22Rv1 (cell line): ENCODE measurements around the gene RFX3.

ENCODE experiments used
- H3K27ac ChIP-seq: fragments of 450-650 bp; 2 replicates; pipeline ENCODE4 v1.5.1; 2017
- ZFX ChIP-seq: fragments of 450-650 bp; IDR thresholded peaks from 2 replicates; pipeline ENCODE4 v1.6.1; 2017; ENCODE audit warnings: antibody characterized with exemption, borderline replicate concordance
- TF ChIP-seq, protein P1 (sequence below): fragments of 450-650 bp; IDR thresholded peaks from 2 replicates; pipeline ENCODE4 v1.5.1; 2017; ENCODE audit warnings: mild to moderate bottlenecking

Gene RFX3

GRCh38 chr9:3541206-3541605 is 15.4 kb upstream of the RFX3 start:
- TF ChIP-seq, protein P1, sequence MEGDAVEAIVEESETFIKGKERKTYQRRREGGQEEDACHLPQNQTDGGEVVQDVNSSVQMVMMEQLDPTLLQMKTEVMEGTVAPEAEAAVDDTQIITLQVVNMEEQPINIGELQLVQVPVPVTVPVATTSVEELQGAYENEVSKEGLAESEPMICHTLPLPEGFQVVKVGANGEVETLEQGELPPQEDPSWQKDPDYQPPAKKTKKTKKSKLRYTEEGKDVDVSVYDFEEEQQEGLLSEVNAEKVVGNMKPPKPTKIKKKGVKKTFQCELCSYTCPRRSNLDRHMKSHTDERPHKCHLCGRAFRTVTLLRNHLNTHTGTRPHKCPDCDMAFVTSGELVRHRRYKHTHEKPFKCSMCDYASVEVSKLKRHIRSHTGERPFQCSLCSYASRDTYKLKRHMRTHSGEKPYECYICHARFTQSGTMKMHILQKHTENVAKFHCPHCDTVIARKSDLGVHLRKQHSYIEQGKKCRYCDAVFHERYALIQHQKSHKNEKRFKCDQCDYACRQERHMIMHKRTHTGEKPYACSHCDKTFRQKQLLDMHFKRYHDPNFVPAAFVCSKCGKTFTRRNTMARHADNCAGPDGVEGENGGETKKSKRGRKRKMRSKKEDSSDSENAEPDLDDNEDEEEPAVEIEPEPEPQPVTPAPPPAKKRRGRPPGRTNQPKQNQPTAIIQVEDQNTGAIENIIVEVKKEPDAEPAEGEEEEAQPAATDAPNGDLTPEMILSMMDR, result no peak
- TF ChIP-seq ZFX, result no peak
- no peak overlapping the region for H3K27ac ChIP-seq

GRCh38 chr9:3534614-3535404 is 9.0 kb upstream of the RFX3 start:
- TF ChIP-seq ZFX, result no peak
- TF ChIP-seq, protein P1, result no peak
- no peak overlapping the region for H3K27ac ChIP-seq

DNA sequence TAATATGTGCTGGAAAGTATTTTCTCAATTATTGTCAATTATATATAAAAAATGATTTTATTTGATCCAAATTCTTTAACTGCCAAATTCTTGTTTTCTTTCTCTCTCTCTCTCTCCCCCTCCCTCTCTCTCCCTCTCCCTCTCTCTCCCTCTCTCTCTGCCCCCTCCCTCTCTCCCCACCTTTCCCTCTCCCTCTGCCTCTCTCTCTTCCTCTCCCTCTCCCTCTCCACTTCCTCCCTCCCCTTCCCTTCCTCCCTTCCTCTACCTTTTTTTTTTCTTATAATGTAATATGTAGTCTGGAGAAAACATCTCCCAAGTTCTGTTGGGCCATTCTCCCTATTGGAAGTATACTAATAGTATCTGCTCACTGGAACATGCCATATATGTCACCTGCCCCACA is 6.4 kb upstream of the RFX3 start:
- no peak overlapping the region for H3K27ac ChIP-seq
- no peak for TF ChIP-seq ZFX
- TF ChIP-seq, protein P1, result no peak

DNA sequence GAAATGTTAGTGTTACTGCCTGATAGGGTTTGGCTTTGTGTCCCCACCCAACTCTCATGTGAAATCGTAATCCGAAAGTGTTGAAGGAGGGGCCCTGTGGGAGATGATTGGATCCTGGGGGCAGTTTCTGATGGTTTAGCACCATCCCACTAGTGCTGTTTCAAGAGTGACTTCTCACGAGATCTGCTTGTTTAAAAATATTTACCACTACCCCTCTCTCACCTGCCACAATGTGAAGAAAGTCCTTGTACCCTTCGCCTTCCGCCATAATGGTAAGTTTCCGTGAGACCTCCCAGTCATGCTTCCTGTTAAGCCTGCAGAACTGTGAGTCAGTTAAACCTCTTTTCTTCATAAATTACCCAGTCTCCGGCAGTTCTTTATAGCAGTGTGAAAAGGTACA is 2.6 kb upstream of the RFX3 start:
- TF ChIP-seq ZFX, result no peak
- TF ChIP-seq, protein P1, result no peak
- no peak overlapping the region for H3K27ac ChIP-seq

- peak overlapping the region; percentile 99 for H3K27ac ChIP-seq
- TF ChIP-seq, protein P1, result no peak
- TF ChIP-seq ZFX, result no peak
Measured at GRCh38 chr9:3526997-3527940, 1.5 kb upstream of the RFX3 start.

GRCh38 chr9:3526165-3526996 is 580 bp upstream of the RFX3 start:
- H3K27ac ChIP-seq, result peak overlapping the region; percentile 99
- TF ChIP-seq ZFX, result no peak
- TF ChIP-seq, protein P1, result no peak
